Measurements from ENCODE around the gene KCNT1. TPM values are rescaled to one million over a fixed set of nuclear protein-coding genes. Genes with fewer than 3 reads are reported as not detected.

The KCNT1 gene
- total RNA-seq, 2 experiments from 2014 or later = 0.11 to 0.22 TPM

GRCh38 chr9:135765416-135765815, 63.4 kb downstream of the KCNT1 start:
- TF ChIP-seq, protein P1, sequence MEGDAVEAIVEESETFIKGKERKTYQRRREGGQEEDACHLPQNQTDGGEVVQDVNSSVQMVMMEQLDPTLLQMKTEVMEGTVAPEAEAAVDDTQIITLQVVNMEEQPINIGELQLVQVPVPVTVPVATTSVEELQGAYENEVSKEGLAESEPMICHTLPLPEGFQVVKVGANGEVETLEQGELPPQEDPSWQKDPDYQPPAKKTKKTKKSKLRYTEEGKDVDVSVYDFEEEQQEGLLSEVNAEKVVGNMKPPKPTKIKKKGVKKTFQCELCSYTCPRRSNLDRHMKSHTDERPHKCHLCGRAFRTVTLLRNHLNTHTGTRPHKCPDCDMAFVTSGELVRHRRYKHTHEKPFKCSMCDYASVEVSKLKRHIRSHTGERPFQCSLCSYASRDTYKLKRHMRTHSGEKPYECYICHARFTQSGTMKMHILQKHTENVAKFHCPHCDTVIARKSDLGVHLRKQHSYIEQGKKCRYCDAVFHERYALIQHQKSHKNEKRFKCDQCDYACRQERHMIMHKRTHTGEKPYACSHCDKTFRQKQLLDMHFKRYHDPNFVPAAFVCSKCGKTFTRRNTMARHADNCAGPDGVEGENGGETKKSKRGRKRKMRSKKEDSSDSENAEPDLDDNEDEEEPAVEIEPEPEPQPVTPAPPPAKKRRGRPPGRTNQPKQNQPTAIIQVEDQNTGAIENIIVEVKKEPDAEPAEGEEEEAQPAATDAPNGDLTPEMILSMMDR (IDR thresholded peaks at IDR 0.05) = no peak
- intact Hi-C loops (cut with DNase I, micrococcal nuclease) = no loop called here
- Histone ChIP-seq H3K9me3 (ENCODE audit: control insufficient read depth in 1 of 2, insufficient read depth in 1 of 2, low read length in 2 of 2) (peaks cover 18 to 48% of the 10 kb centered on the region in 2 experiments), H3K36me3 (ENCODE audit: insufficient read depth, low read length) (no peaks in the 10 kb centered on the region), H3K27ac (ENCODE audit: low read depth in 1 of 2, low read length in 2 of 2) (no peak overlapping the region), H3K4me1 (ENCODE audit: insufficient read depth, low read length) (no peaks in the 10 kb centered on the region), H3K27me3 (ENCODE audit: control insufficient read depth in 1 of 2, insufficient read depth in 2 of 2, low read length in 2 of 2) (no peaks in the 10 kb centered on the region), H3K4me3 (ENCODE audit: low read length) (no peak overlapping the region)
- Mint-ChIP-seq H3K27me3 (no peaks in the 10 kb centered on the region), H3K36me3 (ENCODE audit: low read depth) (no peaks in the 10 kb centered on the region), H3K9me3 (no peaks in the 10 kb centered on the region), H3K27ac (no peak overlapping the region), H3K4me1 (ENCODE audit: low read depth) (no peaks in the 10 kb centered on the region), H3K4me3 (no peak overlapping the region)
- ATAC-seq (ENCODE audit: poor library complexity) (no peak), DNase-seq (no peak)
- ChIA-PET CTCF (no interaction called here), POLR2A (no interaction called here)

DNA sequence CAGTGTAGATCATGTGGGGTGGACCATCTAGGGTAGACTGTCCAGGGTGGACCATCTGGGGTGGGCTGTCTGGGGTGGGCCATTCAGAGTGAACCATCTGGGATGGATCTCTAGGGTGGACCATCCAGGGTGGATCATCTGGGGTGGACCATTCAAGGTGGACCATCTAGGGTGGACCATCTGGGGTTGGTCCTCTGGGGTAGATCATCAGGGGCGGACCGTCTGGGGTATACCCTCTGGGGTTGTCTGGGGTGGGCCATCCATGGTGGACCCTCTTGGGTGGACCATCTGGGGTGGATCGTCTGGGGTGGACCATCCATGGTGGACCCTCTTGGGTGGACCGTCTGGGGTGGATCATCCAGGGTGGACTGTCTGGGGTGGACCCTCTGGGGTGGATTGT, 64.3 kb downstream of the KCNT1 start:
- Mint-ChIP-seq H3K36me3 (ENCODE audit: low read depth) (no peaks in the 10 kb centered on the region), H3K9me3 (no peaks in the 10 kb centered on the region), H3K27ac (no peak overlapping the region), H3K4me3 (no peak overlapping the region), H3K4me1 (ENCODE audit: low read depth) (no peaks in the 10 kb centered on the region), H3K27me3 (no peaks in the 10 kb centered on the region)
- intact Hi-C loops (cut with DNase I, micrococcal nuclease) = no loop called here
- Histone ChIP-seq H3K9me3 (ENCODE audit: control insufficient read depth in 1 of 2, insufficient read depth in 1 of 2, low read length in 2 of 2) (peaks cover 18 to 48% of the 10 kb centered on the region in 2 experiments), H3K4me1 (ENCODE audit: insufficient read depth, low read length) (no peaks in the 10 kb centered on the region), H3K36me3 (ENCODE audit: insufficient read depth, low read length) (no peaks in the 10 kb centered on the region), H3K4me3 (ENCODE audit: low read length) (no peak overlapping the region), H3K27me3 (ENCODE audit: control insufficient read depth in 1 of 2, insufficient read depth in 2 of 2, low read length in 2 of 2) (no peaks in the 10 kb centered on the region), H3K27ac (ENCODE audit: low read depth in 1 of 2, low read length in 2 of 2) (no peak overlapping the region)
- ATAC-seq (ENCODE audit: poor library complexity) (no peak), DNase-seq (no peak)
- POLR2A ChIA-PET = no interaction called here
- CTCF ChIA-PET = no interaction called here
- TF ChIP-seq, protein P1 (IDR thresholded peaks at IDR 0.05) = no peak

DNA sequence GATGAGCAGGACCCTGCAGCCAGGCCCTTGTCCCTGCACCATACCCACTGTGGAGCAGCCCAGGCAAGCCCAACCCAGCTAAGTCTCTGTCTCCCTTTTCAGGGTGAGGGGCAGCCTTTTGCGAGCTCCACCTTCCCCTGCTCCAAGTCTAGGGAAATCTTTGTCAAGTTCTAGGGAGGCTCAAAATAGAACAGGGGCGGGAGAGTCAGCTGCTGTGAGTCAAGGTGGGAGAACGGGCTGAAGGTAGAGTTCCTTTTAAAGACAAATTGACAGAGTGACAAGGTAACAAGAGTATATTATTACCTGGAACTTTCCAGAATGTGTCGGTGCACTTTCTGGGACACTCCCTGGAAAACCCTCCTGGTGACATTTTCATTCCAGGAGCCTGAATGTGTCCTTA, 64.7 kb downstream of the KCNT1 start:
- H3K36me3 Mint-ChIP-seq (ENCODE audit: low read depth) = no peaks in the 10 kb centered on the region
- H3K27me3 Mint-ChIP-seq = no peaks in the 10 kb centered on the region
- H3K27ac ChIP-seq (ENCODE audit: low read depth in 1 of 2, low read length in 2 of 2) = no peak overlapping the region
- H3K4me3 Mint-ChIP-seq = no peak overlapping the region
- no peak for DNase-seq
- H3K9me3 Mint-ChIP-seq = no peaks in the 10 kb centered on the region
- no peaks in the 10 kb centered on the region for H3K36me3 ChIP-seq (ENCODE audit: insufficient read depth, low read length)
- POLR2A ChIA-PET = no interaction called here
- peaks cover 18 to 48% of the 10 kb centered on the region in 2 experiments for H3K9me3 ChIP-seq (ENCODE audit: control insufficient read depth in 1 of 2, insufficient read depth in 1 of 2, low read length in 2 of 2)
- H3K4me1 ChIP-seq (ENCODE audit: insufficient read depth, low read length) = no peaks in the 10 kb centered on the region
- TF ChIP-seq, protein P1 (IDR thresholded peaks at IDR 0.05) = no peak
- no peaks in the 10 kb centered on the region for H3K27me3 ChIP-seq (ENCODE audit: control insufficient read depth in 1 of 2, insufficient read depth in 2 of 2, low read length in 2 of 2)
- CTCF ChIA-PET = no interaction called here
- H3K27ac Mint-ChIP-seq = no peak overlapping the region
- intact Hi-C loops (cut with DNase I, micrococcal nuclease) = no loop called here
- ATAC-seq (ENCODE audit: poor library complexity) = no peak
- no peaks in the 10 kb centered on the region for H3K4me1 Mint-ChIP-seq (ENCODE audit: low read depth)
- H3K4me3 ChIP-seq (ENCODE audit: low read length) = no peak overlapping the region

All from CD4-positive, alpha-beta T cell (primary cell).